Measurements from ENCODE around the gene CHD2. TPM values are rescaled to one million over a fixed set of nuclear protein-coding genes. Genes with fewer than 3 reads are reported as not detected.

CHD2 gene
- total RNA-seq, 2 donors from 2014 or later: 76.3 to 137 TPM

DNA sequence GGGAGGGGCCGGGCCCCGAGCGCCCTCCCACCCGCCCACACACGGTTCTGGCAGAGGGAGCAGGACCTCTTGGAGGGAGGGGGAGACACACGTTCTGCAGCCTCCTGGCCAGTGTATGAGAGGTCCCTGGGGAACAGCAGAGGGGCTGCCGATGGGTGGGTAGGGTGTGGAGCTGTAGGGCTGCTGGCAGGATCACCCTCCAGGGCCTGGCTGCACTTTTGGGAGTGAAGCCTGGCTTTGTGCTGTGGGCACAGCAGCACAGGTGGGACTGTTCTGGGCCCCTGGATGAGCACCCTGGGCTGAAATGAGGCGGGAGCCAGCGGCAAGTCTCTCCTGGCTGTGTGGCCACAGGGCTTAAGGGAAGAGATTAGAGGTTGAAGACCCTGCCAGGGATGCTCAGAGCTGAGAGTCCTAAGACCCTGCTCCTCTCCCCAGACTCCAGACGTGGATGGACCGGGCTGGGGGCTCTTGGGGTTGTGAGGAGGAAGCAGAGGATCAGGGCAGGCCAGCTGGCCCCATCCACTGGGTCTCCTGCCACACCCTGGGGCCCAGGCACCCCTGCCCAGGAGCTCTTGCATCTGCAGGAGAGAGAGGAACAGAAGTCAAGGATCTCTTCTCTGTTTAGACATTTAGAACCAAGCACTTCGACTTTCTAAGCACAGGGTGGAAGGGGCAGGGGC lies 143.6 kb downstream of the CHD2 start:
- Histone ChIP-seq H3K4me3 (no peak overlapping the region), H3K27ac (no peak overlapping the region), H3K4me1 (replicated peaks) (peaks cover 6% of the 10 kb centered on the region), H3K27me3 (replicated peaks; ENCODE audit: insufficient read depth) (no peaks in the 10 kb centered on the region), H3K9me3 (no peaks in the 10 kb centered on the region), H3K36me3 (no peaks in the 10 kb centered on the region)
- no peak for TF ChIP-seq POLR2A (IDR thresholded peaks at IDR 0.05)
- TF ChIP-seq, protein P1, sequence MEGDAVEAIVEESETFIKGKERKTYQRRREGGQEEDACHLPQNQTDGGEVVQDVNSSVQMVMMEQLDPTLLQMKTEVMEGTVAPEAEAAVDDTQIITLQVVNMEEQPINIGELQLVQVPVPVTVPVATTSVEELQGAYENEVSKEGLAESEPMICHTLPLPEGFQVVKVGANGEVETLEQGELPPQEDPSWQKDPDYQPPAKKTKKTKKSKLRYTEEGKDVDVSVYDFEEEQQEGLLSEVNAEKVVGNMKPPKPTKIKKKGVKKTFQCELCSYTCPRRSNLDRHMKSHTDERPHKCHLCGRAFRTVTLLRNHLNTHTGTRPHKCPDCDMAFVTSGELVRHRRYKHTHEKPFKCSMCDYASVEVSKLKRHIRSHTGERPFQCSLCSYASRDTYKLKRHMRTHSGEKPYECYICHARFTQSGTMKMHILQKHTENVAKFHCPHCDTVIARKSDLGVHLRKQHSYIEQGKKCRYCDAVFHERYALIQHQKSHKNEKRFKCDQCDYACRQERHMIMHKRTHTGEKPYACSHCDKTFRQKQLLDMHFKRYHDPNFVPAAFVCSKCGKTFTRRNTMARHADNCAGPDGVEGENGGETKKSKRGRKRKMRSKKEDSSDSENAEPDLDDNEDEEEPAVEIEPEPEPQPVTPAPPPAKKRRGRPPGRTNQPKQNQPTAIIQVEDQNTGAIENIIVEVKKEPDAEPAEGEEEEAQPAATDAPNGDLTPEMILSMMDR (IDR thresholded peaks at IDR 0.05): no peak
- no peak for TF ChIP-seq POLR2AphosphoS5 (IDR thresholded peaks at IDR 0.05)
- WGBS: 51% methylated on average over 12 of the region's 12 CpGs
- intact Hi-C loops (cut with DNase I): no loop called here
- DNase-seq (ENCODE audit: low spot score): no peak

DNA sequence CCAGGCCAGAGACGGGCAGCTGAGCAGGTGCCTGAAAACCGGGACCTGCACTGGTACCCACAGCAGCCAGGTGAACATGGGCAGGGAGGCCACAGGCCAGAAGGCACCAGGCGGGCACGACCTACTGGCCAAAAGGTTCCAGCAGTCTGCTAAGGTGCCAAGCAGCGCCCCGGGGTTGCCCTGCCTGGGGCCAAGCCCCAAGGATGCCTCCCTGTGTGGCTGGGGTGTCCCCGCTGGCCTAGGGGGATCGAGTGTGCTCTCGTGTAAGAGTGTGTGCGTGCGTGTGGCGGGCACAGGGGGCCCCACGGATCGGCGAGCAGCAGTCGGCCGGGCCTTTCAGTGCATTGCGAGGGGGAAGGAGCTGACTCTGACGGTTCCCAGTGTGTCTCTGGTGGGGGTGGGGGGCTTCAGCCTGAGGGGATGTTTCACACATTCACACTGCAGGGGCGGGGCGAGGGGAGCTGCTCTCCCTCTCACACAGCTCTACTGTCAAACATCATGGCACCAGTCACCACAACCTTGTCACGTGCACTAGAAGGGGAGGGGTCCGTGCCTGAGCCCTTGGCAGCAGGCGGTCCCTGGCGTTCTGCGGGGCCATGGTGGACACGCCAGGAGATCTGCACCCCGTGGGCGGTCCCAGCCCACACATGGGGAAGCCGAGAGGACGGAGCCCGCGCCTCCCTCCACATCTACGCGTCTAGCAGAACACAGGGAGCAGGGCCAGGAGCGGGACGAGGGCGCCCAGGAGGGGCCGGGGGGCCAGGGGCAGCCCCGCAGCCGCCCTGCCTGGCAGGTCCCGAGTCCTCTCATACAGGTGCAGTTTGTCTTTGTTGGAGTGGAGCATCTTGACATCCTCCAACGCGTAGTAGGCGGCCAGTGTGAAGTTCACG lies 144.4 kb downstream of the CHD2 start:
- TF ChIP-seq POLR2A (IDR thresholded peaks at IDR 0.05) (no peak), POLR2AphosphoS5 (IDR thresholded peaks at IDR 0.05) (no peak)
- TF ChIP-seq, protein P1 (IDR thresholded peaks at IDR 0.05): no peak
- H3K36me3 ChIP-seq: no peaks in the 10 kb centered on the region
- H3K27me3 ChIP-seq (replicated peaks; ENCODE audit: insufficient read depth): no peaks in the 10 kb centered on the region
- intact Hi-C loops (cut with DNase I): no loop called here
- no peaks in the 10 kb centered on the region for H3K9me3 ChIP-seq
- no peak overlapping the region for H3K4me3 ChIP-seq
- peaks cover 14% of the 10 kb centered on the region for H3K4me1 ChIP-seq (replicated peaks)
- no peak overlapping the region for H3K27ac ChIP-seq
- DNase-seq (ENCODE audit: low spot score): no peak
- 90% methylated on average over 44 of the region's 46 CpGs for WGBS

DNA sequence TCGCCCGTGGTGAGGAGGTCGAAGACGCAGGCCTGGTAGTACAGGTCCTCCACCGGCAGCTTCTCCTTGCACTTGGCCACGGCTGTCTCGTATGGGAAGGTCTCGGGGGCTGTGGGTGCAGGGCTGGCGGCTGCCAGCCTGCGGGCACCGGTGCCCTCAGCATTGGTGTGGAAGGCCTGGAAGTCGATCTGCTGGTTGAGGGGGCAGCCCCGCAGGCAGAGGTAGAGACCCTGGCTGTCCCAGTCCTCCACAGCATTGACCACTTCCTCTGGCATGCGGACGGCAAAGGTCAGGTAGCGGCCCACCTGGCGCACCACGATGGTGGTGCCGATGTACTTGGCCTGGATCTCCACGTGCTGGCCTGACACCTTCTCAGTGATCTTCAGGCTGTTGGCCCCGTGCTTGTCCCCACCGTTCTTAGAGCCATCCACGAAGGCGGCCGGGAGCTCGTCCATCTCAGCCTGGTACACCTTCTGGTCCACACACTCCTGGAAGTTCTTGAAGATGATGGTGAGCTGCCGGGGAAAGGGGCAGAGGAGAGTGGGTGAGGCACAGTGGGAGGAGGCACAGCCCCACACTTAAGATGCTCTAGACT lies 145.2 kb downstream of the CHD2 start:
- intact Hi-C loops (cut with DNase I): no loop called here
- no peak for TF ChIP-seq POLR2AphosphoS5 (IDR thresholded peaks at IDR 0.05)
- TF ChIP-seq POLR2A (IDR thresholded peaks at IDR 0.05): no peak
- TF ChIP-seq, protein P1 (IDR thresholded peaks at IDR 0.05): no peak
- WGBS: 95% methylated on average over 27 of the region's 27 CpGs
- DNase-seq (ENCODE audit: low spot score): no peak
- H3K27ac ChIP-seq: no peak overlapping the region
- H3K36me3 ChIP-seq: no peaks in the 10 kb centered on the region
- no peaks in the 10 kb centered on the region for H3K27me3 ChIP-seq (replicated peaks; ENCODE audit: insufficient read depth)
- no peaks in the 10 kb centered on the region for H3K9me3 ChIP-seq
- no peak overlapping the region for H3K4me3 ChIP-seq
- H3K4me1 ChIP-seq (replicated peaks): peaks cover 15% of the 10 kb centered on the region

DNA sequence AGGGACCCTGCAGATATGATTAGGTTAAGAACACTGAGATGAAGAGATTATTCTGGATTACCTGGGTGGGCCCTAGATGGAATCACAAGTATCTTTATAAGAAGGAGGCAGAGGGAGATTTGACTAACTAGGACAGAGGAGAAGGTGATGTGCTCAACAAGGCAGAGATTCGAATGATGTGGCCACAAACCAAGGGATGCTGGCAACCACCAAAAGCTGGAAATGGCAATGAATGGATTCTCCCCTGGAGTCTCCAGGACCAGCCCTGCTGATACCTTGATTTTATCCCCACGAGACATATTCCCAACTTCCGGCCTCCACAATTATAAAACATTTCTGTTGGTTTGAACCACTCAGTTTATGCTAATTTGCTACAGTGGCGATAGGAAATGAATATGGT lies 146.0 kb downstream of the CHD2 start:
- H3K4me3 ChIP-seq: no peak overlapping the region
- intact Hi-C loops (cut with DNase I): no loop called here
- H3K9me3 ChIP-seq: no peaks in the 10 kb centered on the region
- TF ChIP-seq, protein P1 (IDR thresholded peaks at IDR 0.05): no peak
- TF ChIP-seq POLR2AphosphoS5 (IDR thresholded peaks at IDR 0.05): no peak
- TF ChIP-seq POLR2A (IDR thresholded peaks at IDR 0.05): no peak
- 96% methylated on average over 4 of the region's 4 CpGs for WGBS
- no peak overlapping the region for H3K27ac ChIP-seq
- H3K4me1 ChIP-seq (replicated peaks): peaks cover 15% of the 10 kb centered on the region
- no peak for DNase-seq (ENCODE audit: low spot score)
- H3K27me3 ChIP-seq (replicated peaks; ENCODE audit: insufficient read depth): no peaks in the 10 kb centered on the region
- no peaks in the 10 kb centered on the region for H3K36me3 ChIP-seq
